NCI-H146 treated with DMSO at 0.1 percent for 48 hours (cell line): ENCODE data around the gene TAF6L.
A peak's percentile ranks its signal among the peaks of the same experiment; 100 is the strongest.
"Not testable (repeated sequence)": the region's sequence is repeated elsewhere in the genome, so short reads cannot be mapped to it uniquely, and the experiment has no call there.

ENCODE experiments used
- DNase-seq: peaks from one replicate; lab custom pipeline; 2025; ENCODE audit not compliant: unreplicated experiment; lab: John Stamatoyannopoulos, UW

TAF6L gene

GRCh38 chr11:62805076-62805892, 34.1 kb downstream of the TAF6L start, which contains the start of gene NXF1:
Gene NXF1, minus strand, starts transcription at chr11:62805440. Its CDS starts 84 bp downstream, at chr11:62805356.
- peak; percentile 89 for DNase-seq

GRCh38 chr11:62805961-62806441, 34.8 kb downstream of the TAF6L start:
- DNase-seq, result no peak

GRCh38 chr11:62806611-62807121, 35.5 kb downstream of the TAF6L start:
- no peak for DNase-seq

GRCh38 chr11:62810748-62811147, 39.6 kb downstream of the TAF6L start:
- no peak for DNase-seq

- DNase-seq, result no peak
Observed at GRCh38 chr11:62811659-62812058, 40.5 kb downstream of the TAF6L start.

- DNase-seq, result no peak
Observed at GRCh38 chr11:62816557-62816956, 45.4 kb downstream of the TAF6L start.

GRCh38 chr11:62817129-62817528, 45.9 kb downstream of the TAF6L start:
- no peak for DNase-seq

- DNase-seq, result no peak
Observed at GRCh38 chr11:62823677-62824076, 52.5 kb downstream of the TAF6L start.

GRCh38 chr11:62828130-62828529, 56.9 kb downstream of the TAF6L start:
- DNase-seq, result not testable (repeated sequence)

GRCh38 chr11:62830904-62831519, 59.8 kb downstream of the TAF6L start:
- DNase-seq, result no peak

GRCh38 chr11:62831520-62832335, 60.5 kb downstream of the TAF6L start, which contains the start of gene STX5:
Gene STX5, minus strand, starts transcription at chr11:62832051. Its CDS starts 808 bp downstream, at chr11:62831243.
- peak; percentile 97 for DNase-seq

GRCh38 chr11:62832336-62833234, 61.4 kb downstream of the TAF6L start, which contains the start of gene TEX54:
Gene TEX54, minus strand, starts transcription at chr11:62832841.
- DNase-seq, result no peak

GRCh38 chr11:62835336-62835735, 64.1 kb downstream of the TAF6L start:
- no peak for DNase-seq
